Panc1 (cell line): ENCODE results near the gene CASQ1.

Experiments used
- POLR2AphosphoS5 ChIP-seq: IDR thresholded peaks from 2 replicates; pipeline ENCODE4 v1.6.1; 2012; ENCODE audit warnings: mild to moderate bottlenecking, low read depth, low read length, moderate library complexity
- SIN3A ChIP-seq: IDR thresholded peaks from 2 replicates; pipeline ENCODE4 v1.6.1; 2012; ENCODE audit warnings: low read depth, mild to moderate bottlenecking, low read length, moderate library complexity, borderline replicate concordance; ENCODE audit not compliant: insufficient read depth
- TCF7L2 ChIP-seq: IDR thresholded peaks from 2 replicates; pipeline ENCODE4 v1.6.1; 2011; ENCODE audit warnings: mild to moderate bottlenecking, low read depth, low read length, inconsistent platforms
- TF ChIP-seq, protein P1 (sequence below): fragments of 450-650 bp; IDR thresholded peaks from 2 replicates; pipeline ENCODE4 v1.5.1; 2017; ENCODE audit warnings: mild to moderate bottlenecking
- TF ChIP-seq, protein P2 (sequence below), 2 experiments: IDR thresholded peaks; 2 replicates each; pipeline ENCODE4 v1.6.1; 2011 to 2012; ENCODE audit warnings: low read depth in 2 of 2, control low read depth in 1 of 2, low read length in 1 of 2, mild to moderate bottlenecking in 1 of 2, moderate library complexity in 1 of 2; ENCODE audit not compliant: insufficient read depth in 1 of 2

DNA sequence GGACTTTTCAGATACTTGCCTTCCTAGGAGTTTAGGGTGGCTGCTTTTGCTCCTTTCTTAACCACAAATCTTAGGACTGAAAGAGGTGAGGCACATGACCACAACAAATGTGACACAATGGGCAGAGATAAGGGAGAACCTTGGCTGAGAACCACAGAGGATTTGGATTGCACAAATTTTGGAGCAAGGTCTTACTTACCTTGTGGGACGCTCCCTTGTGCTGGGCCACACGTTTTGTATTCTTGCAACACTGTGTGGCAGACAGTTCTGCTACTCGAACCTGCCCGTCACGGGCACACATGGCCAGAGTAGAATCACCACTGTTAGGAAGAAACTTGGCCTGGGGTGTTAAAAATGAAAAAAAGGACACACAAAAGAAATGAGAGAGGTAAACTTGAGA, 48.0 kb downstream of the CASQ1 start:
- TF ChIP-seq, protein P1, sequence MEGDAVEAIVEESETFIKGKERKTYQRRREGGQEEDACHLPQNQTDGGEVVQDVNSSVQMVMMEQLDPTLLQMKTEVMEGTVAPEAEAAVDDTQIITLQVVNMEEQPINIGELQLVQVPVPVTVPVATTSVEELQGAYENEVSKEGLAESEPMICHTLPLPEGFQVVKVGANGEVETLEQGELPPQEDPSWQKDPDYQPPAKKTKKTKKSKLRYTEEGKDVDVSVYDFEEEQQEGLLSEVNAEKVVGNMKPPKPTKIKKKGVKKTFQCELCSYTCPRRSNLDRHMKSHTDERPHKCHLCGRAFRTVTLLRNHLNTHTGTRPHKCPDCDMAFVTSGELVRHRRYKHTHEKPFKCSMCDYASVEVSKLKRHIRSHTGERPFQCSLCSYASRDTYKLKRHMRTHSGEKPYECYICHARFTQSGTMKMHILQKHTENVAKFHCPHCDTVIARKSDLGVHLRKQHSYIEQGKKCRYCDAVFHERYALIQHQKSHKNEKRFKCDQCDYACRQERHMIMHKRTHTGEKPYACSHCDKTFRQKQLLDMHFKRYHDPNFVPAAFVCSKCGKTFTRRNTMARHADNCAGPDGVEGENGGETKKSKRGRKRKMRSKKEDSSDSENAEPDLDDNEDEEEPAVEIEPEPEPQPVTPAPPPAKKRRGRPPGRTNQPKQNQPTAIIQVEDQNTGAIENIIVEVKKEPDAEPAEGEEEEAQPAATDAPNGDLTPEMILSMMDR, result no peak
- TF ChIP-seq POLR2AphosphoS5 (no peak), TCF7L2 (no peak), SIN3A (no peak)
- TF ChIP-seq, protein P2, sequence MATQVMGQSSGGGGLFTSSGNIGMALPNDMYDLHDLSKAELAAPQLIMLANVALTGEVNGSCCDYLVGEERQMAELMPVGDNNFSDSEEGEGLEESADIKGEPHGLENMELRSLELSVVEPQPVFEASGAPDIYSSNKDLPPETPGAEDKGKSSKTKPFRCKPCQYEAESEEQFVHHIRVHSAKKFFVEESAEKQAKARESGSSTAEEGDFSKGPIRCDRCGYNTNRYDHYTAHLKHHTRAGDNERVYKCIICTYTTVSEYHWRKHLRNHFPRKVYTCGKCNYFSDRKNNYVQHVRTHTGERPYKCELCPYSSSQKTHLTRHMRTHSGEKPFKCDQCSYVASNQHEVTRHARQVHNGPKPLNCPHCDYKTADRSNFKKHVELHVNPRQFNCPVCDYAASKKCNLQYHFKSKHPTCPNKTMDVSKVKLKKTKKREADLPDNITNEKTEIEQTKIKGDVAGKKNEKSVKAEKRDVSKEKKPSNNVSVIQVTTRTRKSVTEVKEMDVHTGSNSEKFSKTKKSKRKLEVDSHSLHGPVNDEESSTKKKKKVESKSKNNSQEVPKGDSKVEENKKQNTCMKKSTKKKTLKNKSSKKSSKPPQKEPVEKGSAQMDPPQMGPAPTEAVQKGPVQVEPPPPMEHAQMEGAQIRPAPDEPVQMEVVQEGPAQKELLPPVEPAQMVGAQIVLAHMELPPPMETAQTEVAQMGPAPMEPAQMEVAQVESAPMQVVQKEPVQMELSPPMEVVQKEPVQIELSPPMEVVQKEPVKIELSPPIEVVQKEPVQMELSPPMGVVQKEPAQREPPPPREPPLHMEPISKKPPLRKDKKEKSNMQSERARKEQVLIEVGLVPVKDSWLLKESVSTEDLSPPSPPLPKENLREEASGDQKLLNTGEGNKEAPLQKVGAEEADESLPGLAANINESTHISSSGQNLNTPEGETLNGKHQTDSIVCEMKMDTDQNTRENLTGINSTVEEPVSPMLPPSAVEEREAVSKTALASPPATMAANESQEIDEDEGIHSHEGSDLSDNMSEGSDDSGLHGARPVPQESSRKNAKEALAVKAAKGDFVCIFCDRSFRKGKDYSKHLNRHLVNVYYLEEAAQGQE (IDR thresholded peaks at IDR 0.05; ENCODE audit: insufficient read depth in 1 of 2, low read depth in 2 of 2, low read length in 1 of 2), result no peak
